GM06990 (cell line): ENCODE results near the gene NKD1.

Source experiments
- DNase-seq: peaks from one replicate; pipeline ENCODE4 v3.0.0-alpha.2; 2011; ENCODE audit not compliant: insufficient read length; ENCODE audit errors: extremely low read depth
- H3K27me3 ChIP-seq: replicated peaks from 2 replicates; pipeline ENCODE4 v1.6.0; 2011; ENCODE audit warnings: low read length; ENCODE audit not compliant: control insufficient read depth, insufficient read depth
- H3K36me3 ChIP-seq: 2 replicates; pipeline ENCODE4 v1.5.1; 2011; ENCODE audit warnings: low read length; ENCODE audit not compliant: control insufficient read depth, insufficient read depth
- H3K4me3 ChIP-seq: replicated peaks from 2 replicates; pipeline ENCODE4 v1.5.1; 2011; ENCODE audit warnings: low read depth, mild to moderate bottlenecking, control low read depth, low read length
- CTCF ChIP-seq: IDR thresholded peaks from 2 replicates; pipeline ENCODE4 v1.5.1; 2011; ENCODE audit warnings: low read length, control low read depth, mild to moderate bottlenecking, inconsistent platforms; ENCODE audit not compliant: insufficient read depth, poor library complexity, severe bottlenecking

The NKD1 gene

DNA sequence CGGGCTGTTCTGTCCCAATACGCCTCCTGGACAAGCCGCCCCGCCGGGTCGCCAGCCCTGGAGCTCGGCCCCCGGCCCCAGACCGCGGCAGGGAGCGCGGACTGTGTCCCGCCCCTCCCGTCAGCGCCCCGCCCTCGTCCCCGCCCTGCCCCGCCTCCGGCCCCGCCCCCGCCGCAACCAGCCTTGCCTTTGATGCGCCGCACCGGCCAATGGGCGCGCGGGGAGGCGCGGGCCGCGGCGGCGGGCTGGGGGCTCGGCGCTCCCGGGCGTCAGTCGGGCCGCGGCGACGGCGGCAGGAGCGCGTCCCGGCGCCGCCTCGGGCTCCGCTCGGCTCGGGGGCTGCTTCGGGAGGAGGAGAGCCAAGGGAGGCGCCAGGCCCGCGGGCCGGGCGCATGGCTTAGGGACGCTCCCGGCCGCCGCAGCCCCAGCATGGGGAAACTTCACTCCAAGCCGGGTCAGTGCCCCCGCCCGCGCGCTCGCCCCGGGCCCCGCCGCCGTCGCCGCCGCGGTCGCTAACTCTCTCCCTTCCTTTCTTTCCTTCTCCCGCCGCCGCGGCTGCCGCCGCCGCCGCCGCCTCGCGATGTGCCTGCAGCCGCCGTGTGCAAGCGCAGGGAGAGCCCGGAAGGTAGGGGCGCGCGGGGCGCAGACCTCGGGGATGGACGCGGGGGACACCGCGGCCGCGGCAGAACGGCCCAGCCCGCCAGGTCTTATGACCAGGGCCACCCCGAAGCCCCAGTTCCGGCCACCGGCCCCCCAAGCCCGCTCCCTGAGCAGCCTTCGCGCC lies at the start of gene NKD1:
TSS of gene NKD1 (plus strand) at position 272 of the 784 bp plus-strand sequence. CDS start at position 430, 158 bp downstream.
- peak; percentile 64 for DNase-seq
- H3K27me3 ChIP-seq, result peaks cover 4% of the 10 kb centered on the region; the same call in 1 of the 2 replicates
- TF ChIP-seq CTCF, result no peak

DNA sequence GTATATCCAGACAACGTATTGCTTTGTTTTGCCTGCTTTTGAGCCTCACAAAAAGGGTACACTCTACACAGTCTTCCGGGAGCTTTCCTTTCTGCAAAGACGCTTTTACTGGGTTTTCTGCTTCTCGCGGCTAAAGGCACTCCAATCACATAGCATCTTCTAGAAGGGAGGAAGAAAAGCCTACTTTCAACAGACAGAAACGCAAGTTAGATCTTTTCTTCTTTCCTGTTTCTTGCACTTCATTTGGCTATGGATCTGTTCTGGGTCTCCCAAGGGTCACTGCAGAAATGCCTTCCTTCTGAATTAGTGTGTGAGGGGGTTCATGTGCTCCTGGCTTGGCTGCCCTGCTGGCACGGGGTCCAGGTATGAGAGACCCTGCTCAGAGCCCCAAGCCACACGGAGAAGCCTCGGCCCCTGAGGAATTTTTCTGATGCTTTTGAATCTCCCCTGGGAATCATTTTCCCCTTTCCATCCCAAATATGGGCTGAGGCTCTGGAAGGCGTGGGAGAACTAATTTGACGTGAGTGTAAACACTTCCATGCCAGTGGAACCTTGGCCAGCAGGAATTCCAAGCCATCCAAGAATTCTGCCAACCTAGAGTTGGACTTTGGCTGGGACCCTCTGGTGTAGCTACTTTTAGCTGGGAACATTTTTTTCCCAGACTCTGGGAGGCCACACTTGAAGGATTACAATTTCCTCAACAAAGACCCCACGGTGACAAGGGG lies 49.6 kb upstream of the NKD1 start:
- H3K4me3 ChIP-seq, result no peak overlapping the region
- no peak for DNase-seq
- no peak for TF ChIP-seq CTCF

More for the DNA sequence above, at the start of gene NKD1:
- Histone ChIP-seq H3K4me3 (peak within 1 kb of the TSS; percentile 74), H3K36me3 (no peaks in the 10 kb centered on the region)

DNA sequence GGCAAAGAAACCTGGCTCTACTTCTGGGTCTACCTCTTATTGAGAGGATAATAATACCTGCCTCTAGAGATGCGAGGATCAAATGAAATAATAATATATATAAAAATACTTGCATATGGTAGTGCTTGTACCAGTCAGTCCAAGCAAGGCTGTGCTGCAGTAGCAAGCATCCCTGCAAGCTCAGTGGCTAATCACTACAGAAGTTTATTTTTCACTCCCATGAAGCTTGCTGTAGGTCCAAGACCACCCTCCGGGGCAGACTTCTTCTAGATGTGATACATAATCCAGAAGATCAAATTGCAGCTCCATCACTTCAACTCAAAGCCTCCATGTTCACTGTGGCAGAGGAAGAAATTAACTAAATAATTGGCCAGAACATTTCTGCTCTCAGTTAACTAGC lies 48.9 kb upstream of the NKD1 start:
- Histone ChIP-seq H3K36me3 (no peaks in the 10 kb centered on the region), H3K4me3 (no peak overlapping the region), H3K27me3 (no peaks in the 10 kb centered on the region; the same call in 1 of the 2 replicates)
- no peak for DNase-seq
- TF ChIP-seq CTCF, result no peak

More for the DNA sequence above, 49.6 kb upstream of the NKD1 start:
- Histone ChIP-seq H3K36me3 (no peaks in the 10 kb centered on the region), H3K27me3 (no peaks in the 10 kb centered on the region; the same call in 1 of the 2 replicates)

- DNase-seq, result no peak
- no peaks in the 10 kb centered on the region for H3K36me3 ChIP-seq
- no peak for TF ChIP-seq CTCF
- H3K27me3 ChIP-seq, result no peaks in the 10 kb centered on the region; the same call in 1 of the 2 replicates
- H3K4me3 ChIP-seq, result no peak overlapping the region
Measured at GRCh38 chr16:50500171-50500874, 47.9 kb upstream of the NKD1 start.

- Histone ChIP-seq H3K27me3 (no peaks in the 10 kb centered on the region; the same call in 1 of the 2 replicates), H3K36me3 (no peaks in the 10 kb centered on the region), H3K4me3 (no peak overlapping the region)
- no peak for DNase-seq
- TF ChIP-seq CTCF, result no peak
Measured at GRCh38 chr16:50501251-50501650, 46.9 kb upstream of the NKD1 start.
